H54 (cell line): Measurements from ENCODE around the gene ATG7.
A peak's percentile ranks its signal among the peaks of the same experiment; 100 is the strongest.
"Not testable (repeated sequence)": the region's sequence is repeated elsewhere in the genome, so short reads cannot be mapped to it uniquely, and the experiment has no call there.

Experiments used
- DNase-seq: peaks from one replicate; pipeline ENCODE4 v3.0.0; 2011; ENCODE audit warnings: low spot score, mixed read lengths; ENCODE audit not compliant: insufficient read length
- FAIRE-seq: peaks from 3 replicates; lab custom pipeline; 2011; peaks lifted over from hg19 to GRCh38; lab: Jason Lieb, UNC
- POLR2A ChIP-seq: IDR thresholded peaks from 2 replicates; pipeline ENCODE4 v1.6.1; 2011; ENCODE audit warnings: low read depth, mild to moderate bottlenecking, low read length

The ATG7 gene

GRCh38 chr3:11514191-11514821 is 242.1 kb downstream of the ATG7 start:
- FAIRE-seq (peak; percentile 93), DNase-seq (peak; percentile 78)
- TF ChIP-seq POLR2A, result no peak

- TF ChIP-seq POLR2A, result no peak
- DNase-seq (no peak), FAIRE-seq (no peak)
Observed at GRCh38 chr3:11517601-11518000, 245.4 kb downstream of the ATG7 start.

GRCh38 chr3:11521167-11521566 is 249.0 kb downstream of the ATG7 start:
- FAIRE-seq, result no peak
- DNase-seq, result no peak
- no peak for TF ChIP-seq POLR2A

GRCh38 chr3:11522398-11522715 is 250.2 kb downstream of the ATG7 start:
- FAIRE-seq (peak; percentile 69), DNase-seq (peak; percentile 49)
- no peak for TF ChIP-seq POLR2A

- FAIRE-seq (no peak), DNase-seq (no peak)
- TF ChIP-seq POLR2A, result no peak
Observed at GRCh38 chr3:11522953-11523571, 250.9 kb downstream of the ATG7 start.

GRCh38 chr3:11523572-11524101 is 251.4 kb downstream of the ATG7 start:
- no peak for DNase-seq
- no peak for FAIRE-seq
- TF ChIP-seq POLR2A, result no peak

- FAIRE-seq, DNase-seq: not testable (repeated sequence)
Observed at GRCh38 chr3:11526121-11526520, 253.9 kb downstream of the ATG7 start.

- FAIRE-seq, result no peak
Observed at GRCh38 chr3:11529281-11529680, 257.1 kb downstream of the ATG7 start.

GRCh38 chr3:11530153-11530721 is 258.0 kb downstream of the ATG7 start:
- DNase-seq, result peak; percentile 71
- no peak for TF ChIP-seq POLR2A
- peak; percentile 33 for FAIRE-seq

More at GRCh38 chr3:11529281-11529680, 257.1 kb downstream of the ATG7 start:
- no peak for TF ChIP-seq POLR2A
- DNase-seq, result no peak

GRCh38 chr3:11532931-11533391 is 260.8 kb downstream of the ATG7 start:
- TF ChIP-seq POLR2A, result no peak
- DNase-seq (no peak), FAIRE-seq (no peak)

GRCh38 chr3:11534011-11534792 is 262.0 kb downstream of the ATG7 start:
- TF ChIP-seq POLR2A, result no peak
- no peak for DNase-seq
- FAIRE-seq, result no peak

- TF ChIP-seq POLR2A, result no peak
- no peak for FAIRE-seq
- no peak for DNase-seq
Observed at GRCh38 chr3:11534793-11535101, 262.6 kb downstream of the ATG7 start.

GRCh38 chr3:11535243-11535960 is 263.2 kb downstream of the ATG7 start:
- TF ChIP-seq POLR2A, result no peak
- FAIRE-seq, result no peak

More at GRCh38 chr3:11535243-11535960, 263.2 kb downstream of the ATG7 start:
- no peak for DNase-seq
